ENCODE data around the gene SHH. TPM values are rescaled to one million over a fixed set of nuclear protein-coding genes. Genes with fewer than 3 reads are reported as not detected.

Gene SHH
- total RNA-seq, 1 donor from 2014 or later: 0.16 TPM

GRCh38 chr7:155769701-155770100 is 42.6 kb downstream of the SHH start:
- Mint-ChIP-seq H3K27me3 (ENCODE audit: low read depth, unreplicated experiment) (no peaks in the 10 kb centered on the region), H3K27ac (ENCODE audit: unreplicated experiment) (peak overlapping the region; percentile 59), H3K9me3 (ENCODE audit: unreplicated experiment) (no peaks in the 10 kb centered on the region), H3K36me3 (ENCODE audit: low read depth, unreplicated experiment) (peaks cover under 1% of the 10 kb centered on the region), H3K4me1 (ENCODE audit: low read depth, unreplicated experiment) (peaks cover 16% of the 10 kb centered on the region), H3K4me3 (ENCODE audit: unreplicated experiment) (no peak overlapping the region)
- Histone ChIP-seq H3K27me3 (ENCODE audit: insufficient read depth, low read length) (no peaks in the 10 kb centered on the region), H3K79me2 (ENCODE audit: insufficient read depth, low read length) (no peaks in the 10 kb centered on the region), H3K4me3 (ENCODE audit: insufficient read depth, low read depth, low read length) (no peak overlapping the region), H3K9me3 (ENCODE audit: insufficient read depth, low read depth, low read length) (no peaks in the 10 kb centered on the region), H4K20me1 (ENCODE audit: insufficient read depth, low read length) (peaks cover 44% of the 10 kb centered on the region), H3K9ac (ENCODE audit: low read length) (no peak overlapping the region), H3K36me3 (ENCODE audit: insufficient read depth, low read length) (peaks cover 26% of the 10 kb centered on the region), H3K4me2 (ENCODE audit: low read length) (no peak overlapping the region), H3K27ac (ENCODE audit: low read depth, low read length) (no peak overlapping the region), H3K4me1 (ENCODE audit: insufficient read depth, low read length) (no peaks in the 10 kb centered on the region), H2AFZ (ENCODE audit: low read depth, low read length) (no peak overlapping the region)
- peak; percentile 33 for DNase-seq (ENCODE audit: low read depth)
- TF ChIP-seq CTCF (IDR thresholded peaks at IDR 0.05; ENCODE audit: insufficient read depth, low read depth, low read length) (no peak), EZH2 (IDR thresholded peaks at IDR 0.05; ENCODE audit: insufficient read depth, low read length) (no peak)
- FAIRE-seq: no peak

GRCh38 chr7:155766966-155767916 is 45.0 kb downstream of the SHH start:
- no peaks in the 10 kb centered on the region for H3K9me3 ChIP-seq (ENCODE audit: insufficient read depth, low read depth, low read length)
- peaks cover 8% of the 10 kb centered on the region for H3K4me1 ChIP-seq (ENCODE audit: insufficient read depth, low read length)
- no peak overlapping the region for H3K4me3 ChIP-seq (ENCODE audit: insufficient read depth, low read depth, low read length)
- Mint-ChIP-seq H3K4me3 (ENCODE audit: unreplicated experiment) (no peak overlapping the region), H3K27ac (ENCODE audit: unreplicated experiment) (no peak overlapping the region), H3K4me1 (ENCODE audit: low read depth, unreplicated experiment) (peaks cover 26% of the 10 kb centered on the region), H3K27me3 (ENCODE audit: low read depth, unreplicated experiment) (no peaks in the 10 kb centered on the region), H3K9me3 (ENCODE audit: unreplicated experiment) (no peaks in the 10 kb centered on the region), H3K36me3 (ENCODE audit: low read depth, unreplicated experiment) (peaks cover 5% of the 10 kb centered on the region)
- peaks cover 19% of the 10 kb centered on the region for H3K36me3 ChIP-seq (ENCODE audit: insufficient read depth, low read length)
- H4K20me1 ChIP-seq (ENCODE audit: insufficient read depth, low read length): peaks cover 67% of the 10 kb centered on the region
- no peak overlapping the region for H2AFZ ChIP-seq (ENCODE audit: low read depth, low read length)
- DNase-seq (ENCODE audit: low read depth) (no peak), FAIRE-seq (no peak)
- H3K4me2 ChIP-seq (ENCODE audit: low read length): no peak overlapping the region
- no peak overlapping the region for H3K27ac ChIP-seq (ENCODE audit: low read depth, low read length)
- H3K27me3 ChIP-seq (ENCODE audit: insufficient read depth, low read length): no peaks in the 10 kb centered on the region
- no peak overlapping the region for H3K9ac ChIP-seq (ENCODE audit: low read length)
- peaks cover 9% of the 10 kb centered on the region for H3K79me2 ChIP-seq (ENCODE audit: insufficient read depth, low read length)
- TF ChIP-seq CTCF (IDR thresholded peaks at IDR 0.05; ENCODE audit: insufficient read depth, low read depth, low read length) (peak; percentile 5), EZH2 (IDR thresholded peaks at IDR 0.05; ENCODE audit: insufficient read depth, low read length) (no peak)

- Mint-ChIP-seq H3K36me3 (ENCODE audit: low read depth, unreplicated experiment) (peaks cover 5% of the 10 kb centered on the region), H3K4me3 (ENCODE audit: unreplicated experiment) (no peak overlapping the region), H3K4me1 (ENCODE audit: low read depth, unreplicated experiment) (peaks cover 26% of the 10 kb centered on the region), H3K27me3 (ENCODE audit: low read depth, unreplicated experiment) (no peaks in the 10 kb centered on the region), H3K27ac (ENCODE audit: unreplicated experiment) (no peak overlapping the region), H3K9me3 (ENCODE audit: unreplicated experiment) (no peaks in the 10 kb centered on the region)
- no peaks in the 10 kb centered on the region for H3K27me3 ChIP-seq (ENCODE audit: insufficient read depth, low read length)
- H3K4me3 ChIP-seq (ENCODE audit: insufficient read depth, low read depth, low read length): no peak overlapping the region
- H3K9ac ChIP-seq (ENCODE audit: low read length): no peak overlapping the region
- H3K79me2 ChIP-seq (ENCODE audit: insufficient read depth, low read length): peaks cover 18% of the 10 kb centered on the region
- H3K9me3 ChIP-seq (ENCODE audit: insufficient read depth, low read depth, low read length): no peaks in the 10 kb centered on the region
- peaks cover 72% of the 10 kb centered on the region for H4K20me1 ChIP-seq (ENCODE audit: insufficient read depth, low read length)
- FAIRE-seq (no peak), DNase-seq (ENCODE audit: low read depth) (no peak)
- TF ChIP-seq EZH2 (IDR thresholded peaks at IDR 0.05; ENCODE audit: insufficient read depth, low read length) (no peak), CTCF (IDR thresholded peaks at IDR 0.05; ENCODE audit: insufficient read depth, low read depth, low read length) (no peak)
- H3K36me3 ChIP-seq (ENCODE audit: insufficient read depth, low read length): peaks cover 19% of the 10 kb centered on the region
- H3K4me2 ChIP-seq (ENCODE audit: low read length): no peak overlapping the region
- peaks cover 8% of the 10 kb centered on the region for H3K4me1 ChIP-seq (ENCODE audit: insufficient read depth, low read length)
- no peak overlapping the region for H2AFZ ChIP-seq (ENCODE audit: low read depth, low read length)
- H3K27ac ChIP-seq (ENCODE audit: low read depth, low read length): no peak overlapping the region
Measured at GRCh38 chr7:155766386-155766785, 45.9 kb downstream of the SHH start.
